Measurements from ENCODE around the gene AP5S1. TPM values are rescaled to one million over a fixed set of nuclear protein-coding genes. Genes with fewer than 3 reads are reported as not detected.

Gene AP5S1
- total RNA-seq, 1 experiment from 2014 or later, result 3.9 TPM

- Histone ChIP-seq H2BK5ac (ENCODE audit: insufficient read length, low read length) (no peak overlapping the region), H3K23ac (ENCODE audit: insufficient read length, low read depth, low read length) (no peak overlapping the region), H3K23me2 (ENCODE audit: insufficient read length, low read depth, low read length, poor library complexity, severe bottlenecking) (no peaks in the 10 kb centered on the region), H3K4me2 (ENCODE audit: insufficient read depth, insufficient read length, low read length) (no peak overlapping the region), H4K8ac (replicated peaks; ENCODE audit: insufficient read length, low read depth, low read length) (no peak overlapping the region), H3K27me3 (ENCODE audit: insufficient read depth, low read length) (no peaks in the 10 kb centered on the region), H2BK120ac (ENCODE audit: low read depth, low read length, poor library complexity, severe bottlenecking) (no peak overlapping the region), H2BK15ac (ENCODE audit: low read depth, low read length) (no peak overlapping the region), H3K27ac (ENCODE audit: insufficient read length, low read depth, low read length) (no peak overlapping the region), H2AFZ (ENCODE audit: low read length) (no peak overlapping the region), H4K91ac (ENCODE audit: insufficient read length, low read depth, low read length) (no peak overlapping the region), H3K18ac (ENCODE audit: insufficient read length, low read depth, low read length) (no peak overlapping the region), H3K79me2 (ENCODE audit: insufficient read depth, low read length) (no peaks in the 10 kb centered on the region), H2AK5ac (ENCODE audit: insufficient read length, low read length) (no peak overlapping the region), H3K14ac (ENCODE audit: insufficient read depth, low read length) (no peak overlapping the region), H3K4ac (ENCODE audit: low read depth, low read length) (no peak overlapping the region), H2BK20ac (ENCODE audit: low read depth, low read length, poor library complexity, severe bottlenecking) (no peak overlapping the region), H2BK12ac (ENCODE audit: insufficient read length, low read depth, low read length) (no peak overlapping the region), H4K20me1 (ENCODE audit: control insufficient read depth, insufficient read depth, insufficient read length) (no peaks in the 10 kb centered on the region), H3T11ph (ENCODE audit: low read length) (no peak overlapping the region), H3K9ac (ENCODE audit: extremely low read depth, insufficient read length, low read length) (no peak overlapping the region), H3K79me1 (ENCODE audit: insufficient read depth, low read depth, low read length, poor library complexity, severe bottlenecking) (no peaks in the 10 kb centered on the region), H3K56ac (ENCODE audit: insufficient read length, low read depth, low read length) (no peak overlapping the region), H3K9me3 (ENCODE audit: control insufficient read depth, low read depth, low read length) (no peaks in the 10 kb centered on the region), H3K4me1 (ENCODE audit: insufficient read depth, low read length) (no peaks in the 10 kb centered on the region), H4K5ac (ENCODE audit: insufficient read length, low read depth, low read length) (no peak overlapping the region)
- TF ChIP-seq CTCF (conservative IDR thresholded peaks at IDR 0.05), result no peak
- Mint-ChIP-seq H3K4me1 (no peaks in the 10 kb centered on the region), H3K4me3 (no peak overlapping the region), H3K27ac (no peak overlapping the region), H3K9me3 (peaks cover 0 to 4% of the 10 kb centered on the region in 2 experiments; a peak in 3 of 5 replicates), H3K36me3 (ENCODE audit: insufficient read depth in 1 of 3, low read depth in 3 of 3) (peaks cover 30 to 60% (median 46%) of the 10 kb centered on the region in 3 experiments), H3K27me3 (ENCODE audit: low read depth) (no peaks in the 10 kb centered on the region; the same call in 1 of the 2 replicates)
- no peak for DNase-seq
- no CpG with 5 or more reads among the region's 14 CpGs for WGBS (ENCODE audit: extremely low coverage, insufficient read length, low lambda C conversion rate)
These were observed 45.0 kb downstream of the AP5S1 start for GRCh38 chr20:3865152-3865886.
